ENCODE measurements around the gene ACVR2A.

ACVR2A gene

GRCh38 chr2:147844697-147845410 lies at the start of gene ACVR2A:
Gene ACVR2A (plus strand): TSS chr2:147845029. CDS start chr2:147845153, 124 bp downstream.
- DNase-seq (ENCODE audit: low read depth), result peak; percentile 3

- DNase-seq (ENCODE audit: low read depth), result no peak
Measured at GRCh38 chr2:147800316-147800715, 44.5 kb upstream of the ACVR2A start.

- DNase-seq (ENCODE audit: low read depth), result no peak
Measured at GRCh38 chr2:147806846-147807245, 38.0 kb upstream of the ACVR2A start.

GRCh38 chr2:147808520-147808919 lies 36.3 kb upstream of the ACVR2A start:
- no peak for DNase-seq (ENCODE audit: low read depth)

GRCh38 chr2:147810883-147811765 lies 33.7 kb upstream of the ACVR2A start:
- no peak for DNase-seq (ENCODE audit: low read depth)

GRCh38 chr2:147818741-147819140 lies 26.1 kb upstream of the ACVR2A start:
- DNase-seq (ENCODE audit: low read depth), result no peak

- no peak for DNase-seq (ENCODE audit: low read depth)
Measured at GRCh38 chr2:147824620-147825019, 20.2 kb upstream of the ACVR2A start.

GRCh38 chr2:147826278-147827087 lies 18.3 kb upstream of the ACVR2A start:
- no peak for DNase-seq (ENCODE audit: low read depth)

- DNase-seq (ENCODE audit: low read depth), result no peak
Measured at GRCh38 chr2:147827088-147827375, 17.8 kb upstream of the ACVR2A start.

GRCh38 chr2:147829106-147829505 lies 15.7 kb upstream of the ACVR2A start:
- no peak for DNase-seq (ENCODE audit: low read depth)

- no peak for DNase-seq (ENCODE audit: low read depth)
Measured at GRCh38 chr2:147836099-147836498, 8.7 kb upstream of the ACVR2A start.

GRCh38 chr2:147843391-147843863 lies 1.4 kb upstream of the ACVR2A start:
- no peak for DNase-seq (ENCODE audit: low read depth)

GRCh38 chr2:147843864-147844696 lies 749 bp upstream of the ACVR2A start:
- peak; percentile 76 for DNase-seq (ENCODE audit: low read depth)

GRCh38 chr2:147845411-147845971 lies 662 bp downstream of the ACVR2A start:
- DNase-seq (ENCODE audit: low read depth), result peak; percentile 12

GRCh38 chr2:147846412-147847081 lies 1.7 kb downstream of the ACVR2A start:
- no peak for DNase-seq (ENCODE audit: low read depth)

- DNase-seq (ENCODE audit: low read depth), result no peak
Measured at GRCh38 chr2:147847746-147848391, 3.0 kb downstream of the ACVR2A start.

- DNase-seq (ENCODE audit: low read depth), result no peak
Measured at GRCh38 chr2:147850838-147851237, 6.0 kb downstream of the ACVR2A start.

- DNase-seq (ENCODE audit: low read depth), result no peak
Measured at GRCh38 chr2:147851244-147851930, 6.6 kb downstream of the ACVR2A start.

GRCh38 chr2:147854557-147855134 lies 9.8 kb downstream of the ACVR2A start:
- DNase-seq (ENCODE audit: low read depth), result no peak

All from stimulated activated CD8-positive, alpha-beta memory T cell treated with anti-CD3 and anti-CD28 coated beads, Interleukin-12 subunit alpha, Interleukin-12 subunit beta, amount 100 ng/mL, for 4 hours (primary cell).